Retinal pigment epithelial cell (primary cell): Measurements from ENCODE around the gene ODAD4.

ENCODE experiments used
- DNase-seq: peaks from one replicate; pipeline ENCODE4 v3.0.0-alpha.2; 2010; ENCODE audit warnings: low read depth
- H3K4me3 ChIP-seq: 2 replicates; pipeline ENCODE4 v1.5.1; 2011; ENCODE audit warnings: mild to moderate bottlenecking, low read length, control low read depth, moderate library complexity
- TF ChIP-seq, protein P1 (sequence below): conservative IDR thresholded peaks from 2 replicates; pipeline ENCODE4 v1.5.1; 2011; ENCODE audit warnings: low read depth, low read length, control low read depth, inconsistent platforms

ODAD4 gene

DNA sequence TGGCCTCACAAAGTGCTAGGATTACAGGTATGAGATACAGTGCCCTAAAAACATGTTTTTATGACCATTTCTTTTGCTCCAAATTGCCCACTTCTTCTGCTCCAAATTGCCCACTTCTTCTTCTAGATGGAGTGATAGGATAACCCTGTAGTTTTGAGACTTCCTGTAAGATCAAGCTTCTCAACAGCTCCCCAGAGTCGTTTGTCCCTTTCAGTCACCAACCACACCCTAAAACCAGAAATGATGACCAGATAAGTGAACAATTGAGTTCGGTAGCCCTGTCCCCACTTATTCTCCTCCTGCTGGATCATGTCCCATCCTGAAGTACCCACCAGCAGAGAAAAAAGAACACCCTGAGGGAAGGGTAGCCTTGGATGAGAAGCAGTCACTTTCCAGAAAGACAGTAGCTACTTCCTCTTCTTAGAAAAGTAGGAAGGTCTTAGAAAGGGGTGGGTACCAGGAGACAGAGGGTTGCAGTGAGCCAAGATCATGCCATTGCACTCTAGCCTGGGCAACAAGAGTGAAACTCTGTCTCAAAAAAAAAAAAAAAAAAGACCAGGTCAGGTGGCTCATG lies 2.5 kb downstream of the ODAD4 start:
- H3K4me3 ChIP-seq, result no peak overlapping the region
- no peak for DNase-seq
- TF ChIP-seq, protein P1, sequence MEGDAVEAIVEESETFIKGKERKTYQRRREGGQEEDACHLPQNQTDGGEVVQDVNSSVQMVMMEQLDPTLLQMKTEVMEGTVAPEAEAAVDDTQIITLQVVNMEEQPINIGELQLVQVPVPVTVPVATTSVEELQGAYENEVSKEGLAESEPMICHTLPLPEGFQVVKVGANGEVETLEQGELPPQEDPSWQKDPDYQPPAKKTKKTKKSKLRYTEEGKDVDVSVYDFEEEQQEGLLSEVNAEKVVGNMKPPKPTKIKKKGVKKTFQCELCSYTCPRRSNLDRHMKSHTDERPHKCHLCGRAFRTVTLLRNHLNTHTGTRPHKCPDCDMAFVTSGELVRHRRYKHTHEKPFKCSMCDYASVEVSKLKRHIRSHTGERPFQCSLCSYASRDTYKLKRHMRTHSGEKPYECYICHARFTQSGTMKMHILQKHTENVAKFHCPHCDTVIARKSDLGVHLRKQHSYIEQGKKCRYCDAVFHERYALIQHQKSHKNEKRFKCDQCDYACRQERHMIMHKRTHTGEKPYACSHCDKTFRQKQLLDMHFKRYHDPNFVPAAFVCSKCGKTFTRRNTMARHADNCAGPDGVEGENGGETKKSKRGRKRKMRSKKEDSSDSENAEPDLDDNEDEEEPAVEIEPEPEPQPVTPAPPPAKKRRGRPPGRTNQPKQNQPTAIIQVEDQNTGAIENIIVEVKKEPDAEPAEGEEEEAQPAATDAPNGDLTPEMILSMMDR, result no peak

GRCh38 chr17:41935641-41936040 lies 5.2 kb downstream of the ODAD4 start:
- TF ChIP-seq, protein P1, result no peak
- no peak overlapping the region for H3K4me3 ChIP-seq
- no peak for DNase-seq

DNA sequence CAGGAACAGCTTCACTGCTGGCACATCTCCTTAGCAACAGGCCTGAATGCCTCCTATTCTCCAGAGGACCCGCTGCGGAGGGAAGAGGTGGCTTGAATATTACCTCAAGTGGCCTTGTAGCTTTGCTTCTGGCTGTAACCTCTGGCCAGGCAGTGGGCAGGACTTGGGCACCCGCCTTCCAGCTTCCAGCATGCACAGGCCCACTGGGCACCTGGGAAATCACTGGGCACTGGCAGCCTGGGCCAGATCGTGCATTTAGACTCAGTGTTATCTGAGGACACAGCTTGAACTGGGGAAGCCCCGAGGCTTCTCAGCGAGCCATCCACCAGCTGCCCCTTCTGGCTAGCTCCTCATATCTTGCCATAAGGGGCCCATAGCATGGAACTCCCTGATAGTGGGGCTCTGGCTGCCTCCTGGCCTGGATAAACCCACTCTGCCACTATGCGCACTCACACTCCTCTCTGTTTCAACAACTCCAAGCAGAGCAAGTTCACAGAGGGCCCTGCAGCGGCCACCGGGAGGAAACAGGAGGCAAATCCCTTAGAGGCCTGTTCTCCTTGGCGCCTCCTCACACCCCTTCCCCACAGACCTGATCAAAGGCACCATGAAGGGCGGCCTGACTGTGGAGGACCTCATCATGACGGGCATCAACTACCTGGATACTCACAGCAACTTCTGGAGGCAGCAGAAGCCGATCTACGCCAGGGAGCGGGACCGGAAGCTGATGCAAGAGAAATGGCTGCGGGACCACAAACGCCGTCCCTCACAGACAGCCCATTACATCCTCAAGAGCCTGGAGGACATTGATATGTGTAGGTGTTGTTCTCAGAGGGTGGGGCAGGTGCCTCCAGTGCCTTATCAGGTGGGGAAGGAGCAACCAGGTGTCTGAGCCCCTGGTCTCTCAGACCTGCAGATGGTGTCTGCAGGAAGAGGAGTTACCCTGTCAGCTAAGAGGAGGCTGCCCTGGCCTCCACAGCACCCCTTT lies 7.8 kb downstream of the ODAD4 start:
- TF ChIP-seq, protein P1, result no peak
- DNase-seq, result no peak
- no peak overlapping the region for H3K4me3 ChIP-seq

GRCh38 chr17:41939044-41939692 lies 8.8 kb downstream of the ODAD4 start:
- TF ChIP-seq, protein P1, result no peak
- DNase-seq, result no peak
- no peak overlapping the region for H3K4me3 ChIP-seq

- no peak for DNase-seq
- TF ChIP-seq, protein P1, result no peak
- no peak overlapping the region for H3K4me3 ChIP-seq
Observed at GRCh38 chr17:41939693-41940090, 9.3 kb downstream of the ODAD4 start.

DNA sequence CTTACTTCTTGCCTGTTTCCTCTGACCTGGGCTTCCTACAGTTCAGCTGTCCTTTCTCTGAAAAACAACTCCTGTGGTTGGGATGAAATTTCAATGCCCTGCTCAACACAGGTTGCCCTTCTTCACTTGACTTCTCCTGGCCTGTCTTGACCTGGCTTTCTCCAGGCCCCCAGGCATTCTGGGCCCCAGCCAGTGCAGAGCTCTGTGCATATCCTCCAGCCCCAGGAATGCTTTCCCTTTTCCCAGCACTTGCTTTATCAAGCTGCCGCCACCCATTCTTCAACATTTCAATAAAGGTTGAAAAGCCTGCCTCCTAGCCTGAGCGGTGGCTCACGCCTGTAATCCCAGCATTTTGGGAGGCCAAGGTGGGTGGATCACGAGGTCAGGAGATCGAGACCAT lies 10.8 kb downstream of the ODAD4 start:
- H3K4me3 ChIP-seq, result no peak overlapping the region
- TF ChIP-seq, protein P1, result no peak
- no peak for DNase-seq
